Renal cortical epithelial cell (primary cell): ENCODE data around the gene IFNK. TPM values are rescaled to one million over a fixed set of nuclear protein-coding genes. Genes with fewer than 3 reads are reported as not detected.

Experiments used
- DNase-seq: peaks from one replicate; pipeline ENCODE4 v3.0.0-alpha.2; 2011; ENCODE audit warnings: low read depth
- total RNA-seq: library from RNA; depleted of rRNA; stranded (reverse); fragments of >200 nt; gene quantifications from 2 replicates; pipeline ENCODE4 v1.2.3, GENCODE V29; 2014

IFNK gene
- total RNA-seq, 1 donor from 2014 or later = not detected

GRCh38 chr9:27538647-27539046 is 14.6 kb downstream of the IFNK start:
- peak; percentile 68 for DNase-seq

GRCh38 chr9:27539479-27540441 is 15.7 kb downstream of the IFNK start:
- DNase-seq = peak; percentile 96

- no peak for DNase-seq
These were observed 16.4 kb downstream of the IFNK start for GRCh38 chr9:27540502-27540901.

GRCh38 chr9:27541740-27542139 is 17.6 kb downstream of the IFNK start:
- no peak for DNase-seq

GRCh38 chr9:27542508-27542907 is 18.4 kb downstream of the IFNK start:
- peak; percentile 82 for DNase-seq

- no peak for DNase-seq
These were observed 21.4 kb downstream of the IFNK start for GRCh38 chr9:27545471-27545870.

- DNase-seq = peak; percentile 57
These were observed 24.1 kb downstream of the IFNK start for GRCh38 chr9:27548055-27548741.

GRCh38 chr9:27549196-27549755 is 25.2 kb downstream of the IFNK start:
- DNase-seq = no peak

- no peak for DNase-seq
These were observed 30.6 kb downstream of the IFNK start for GRCh38 chr9:27554712-27555111.

- no peak for DNase-seq
These were observed 32.4 kb downstream of the IFNK start for GRCh38 chr9:27556470-27556869.

GRCh38 chr9:27558307-27558706 is 34.2 kb downstream of the IFNK start:
- no peak for DNase-seq

GRCh38 chr9:27560457-27560856 is 36.4 kb downstream of the IFNK start:
- DNase-seq = no peak

- no peak for DNase-seq
These were observed 37.6 kb downstream of the IFNK start for GRCh38 chr9:27561685-27562084.

- DNase-seq = no peak
These were observed 39.8 kb downstream of the IFNK start for GRCh38 chr9:27563738-27564430.

- no peak for DNase-seq
These were observed 40.6 kb downstream of the IFNK start for GRCh38 chr9:27564670-27565069.

GRCh38 chr9:27565696-27566095 is 41.6 kb downstream of the IFNK start:
- DNase-seq = no peak

GRCh38 chr9:27566118-27566517 is 42.0 kb downstream of the IFNK start:
- peak; percentile 13 for DNase-seq

- DNase-seq = peak; percentile 14
These were observed 45.3 kb downstream of the IFNK start for GRCh38 chr9:27569406-27569805.

- no peak for DNase-seq
These were observed 46.9 kb downstream of the IFNK start for GRCh38 chr9:27571011-27571410.

GRCh38 chr9:27572061-27572460 is 48.0 kb downstream of the IFNK start:
- DNase-seq = peak; percentile 24

GRCh38 chr9:27572566-27572917 is 48.5 kb downstream of the IFNK start:
- peak; percentile 61 for DNase-seq
